Left ventricle myocardium inferior (tissue), 1 donor: ENCODE data around the gene CACFD1. TPM values are rescaled to one million over a fixed set of nuclear protein-coding genes. Genes with fewer than 3 reads are reported as not detected.

Experiments
- DNase-seq: peaks from one replicate; pipeline ENCODE4 v3.0.0-alpha.2; 2020
- H3K27ac ChIP-seq: fragments of 200-600 bp; replicated peaks from 2 replicates; pipeline ENCODE4 v1.8.0; 2021
- H3K27me3 ChIP-seq: fragments of 200-600 bp; 2 replicates; pipeline ENCODE4 v1.8.0; 2021; ENCODE audit warnings: low read depth
- H3K36me3 ChIP-seq: fragments of 200-600 bp; 2 replicates; pipeline ENCODE4 v1.8.0; 2021
- H3K4me1 ChIP-seq: fragments of 200-600 bp; 2 replicates; pipeline ENCODE4 v1.8.0; 2021
- H3K4me3 ChIP-seq: fragments of 200-600 bp; 2 replicates; pipeline ENCODE4 v1.8.0; 2021; ENCODE audit warnings: mild to moderate bottlenecking, moderate library complexity
- H3K9me3 ChIP-seq: fragments of 200-600 bp; replicated peaks from 2 replicates; pipeline ENCODE4 v1.8.0; 2021
- CTCF ChIP-seq: fragments of 200-600 bp; IDR thresholded peaks from 2 replicates; pipeline ENCODE4 v1.8.0; 2021; ENCODE audit warnings: antibody characterized with exemption, mild to moderate bottlenecking, borderline replicate concordance
- intact Hi-C: fragments of 100-400 bp; cut with micrococcal nuclease; formaldehyde crosslinking; loops from one replicate; pipeline ENCODE4 v1.11.0; 2022
- total RNA-seq: library from RNA; stranded (reverse); fragmentation: NEBNext Ultra II Directional; extraction: Animal tissue kit (Norgen Biotek cat#: 25700); gene quantifications from one replicate; pipeline ENCODE4 v1.2.1, GENCODE V29; 2021
- donor health status: DM: no; HTN: yes; CAD: no; lungs with severe emphysema.

CACFD1 gene
- total RNA-seq, 1 donor from 2014 or later: 11.5 TPM

GRCh38 chr9:133485531-133486260 is 25.9 kb downstream of the CACFD1 start:
- H3K4me3 ChIP-seq: no peak overlapping the region
- no peaks in the 10 kb centered on the region for H3K36me3 ChIP-seq
- DNase-seq: no peak
- no peak overlapping the region for H3K27ac ChIP-seq
- intact Hi-C loops: loop anchor here (5.0 to 10.0 kb wide), 2 partner anchors 78 to 301 kb away; no protein-coding TSS in a partner anchor
- H3K9me3 ChIP-seq: no peaks in the 10 kb centered on the region
- no peaks in the 10 kb centered on the region for H3K4me1 ChIP-seq
- TF ChIP-seq CTCF: no peak
- H3K27me3 ChIP-seq: peaks cover 30% of the 10 kb centered on the region

- Histone ChIP-seq H3K4me3 (no peak overlapping the region), H3K9me3 (no peaks in the 10 kb centered on the region), H3K36me3 (no peaks in the 10 kb centered on the region), H3K27ac (no peak overlapping the region), H3K4me1 (peaks cover 9% of the 10 kb centered on the region), H3K27me3 (peaks cover 30% of the 10 kb centered on the region)
- no peak for DNase-seq
- intact Hi-C loops: loop anchor here (5.0 to 10.0 kb wide), 2 partner anchors 80 to 303 kb away; no protein-coding TSS in a partner anchor
- TF ChIP-seq CTCF: no peak
Observed at GRCh38 chr9:133487331-133487725, 27.6 kb downstream of the CACFD1 start.

- Histone ChIP-seq H3K27ac (no peak overlapping the region), H3K36me3 (no peaks in the 10 kb centered on the region), H3K9me3 (no peaks in the 10 kb centered on the region), H3K27me3 (peaks cover 30% of the 10 kb centered on the region), H3K4me1 (peaks cover 17% of the 10 kb centered on the region), H3K4me3 (no peak overlapping the region)
- no peak for TF ChIP-seq CTCF
- no peak for DNase-seq
- intact Hi-C loops: loop anchor here (5.0 to 10.0 kb wide), 2 partner anchors 81 to 304 kb away; no protein-coding TSS in a partner anchor
Observed at GRCh38 chr9:133488686-133489252, 29.0 kb downstream of the CACFD1 start.

GRCh38 chr9:133489253-133490190 is 29.7 kb downstream of the CACFD1 start:
- Histone ChIP-seq H3K27me3 (peaks cover 26% of the 10 kb centered on the region), H3K27ac (no peak overlapping the region), H3K4me1 (peaks cover 17% of the 10 kb centered on the region), H3K4me3 (no peak overlapping the region), H3K36me3 (no peaks in the 10 kb centered on the region), H3K9me3 (no peaks in the 10 kb centered on the region)
- no peak for DNase-seq
- TF ChIP-seq CTCF: no peak
- intact Hi-C loops: loop anchor here (5.0 to 10.0 kb wide), 2 partner anchors 82 to 305 kb away; no protein-coding TSS in a partner anchor

- H3K4me3 ChIP-seq: no peak overlapping the region
- TF ChIP-seq CTCF: no peak
- peaks cover 19% of the 10 kb centered on the region for H3K27me3 ChIP-seq
- H3K27ac ChIP-seq: no peak overlapping the region
- no peak for DNase-seq
- no peaks in the 10 kb centered on the region for H3K36me3 ChIP-seq
- intact Hi-C loops: no loop called here
- H3K4me1 ChIP-seq: peaks cover 17% of the 10 kb centered on the region
- no peaks in the 10 kb centered on the region for H3K9me3 ChIP-seq
Observed at GRCh38 chr9:133490201-133490681, 30.5 kb downstream of the CACFD1 start.
